Measurements from ENCODE around the gene KRTAP4-4.
A peak's percentile ranks its signal among the peaks of the same experiment; 100 is the strongest.
"Not testable (repeated sequence)": the region's sequence is repeated elsewhere in the genome, so short reads cannot be mapped to it uniquely, and the experiment has no call there.

The KRTAP4-4 gene

DNA sequence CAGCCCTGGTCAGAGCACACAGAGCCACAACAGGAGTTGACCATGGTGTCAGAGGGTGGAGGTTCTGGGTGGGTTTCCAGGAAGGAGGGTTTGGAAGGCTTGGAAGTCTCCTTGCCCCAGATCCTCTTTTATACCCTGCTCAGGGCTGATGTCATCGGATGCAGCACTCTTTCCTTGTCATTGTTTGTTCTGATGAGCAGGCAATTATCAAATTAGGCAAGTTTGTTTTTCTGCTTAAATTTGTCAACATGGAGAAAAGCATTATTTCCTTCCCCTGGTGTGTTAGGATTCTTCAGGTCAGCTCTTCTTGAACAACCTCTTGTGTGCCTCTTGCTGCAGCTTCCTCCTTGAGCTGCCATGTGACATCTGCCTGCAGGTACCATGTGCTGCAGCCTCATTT is at the start of gene KRTAP4-4:
Gene KRTAP4-4 (minus strand): TSS at position 101 of the 400 bp plus-strand sequence. CDS start 57 bp downstream, at position 44.
- no peak for DNase-seq

DNA sequence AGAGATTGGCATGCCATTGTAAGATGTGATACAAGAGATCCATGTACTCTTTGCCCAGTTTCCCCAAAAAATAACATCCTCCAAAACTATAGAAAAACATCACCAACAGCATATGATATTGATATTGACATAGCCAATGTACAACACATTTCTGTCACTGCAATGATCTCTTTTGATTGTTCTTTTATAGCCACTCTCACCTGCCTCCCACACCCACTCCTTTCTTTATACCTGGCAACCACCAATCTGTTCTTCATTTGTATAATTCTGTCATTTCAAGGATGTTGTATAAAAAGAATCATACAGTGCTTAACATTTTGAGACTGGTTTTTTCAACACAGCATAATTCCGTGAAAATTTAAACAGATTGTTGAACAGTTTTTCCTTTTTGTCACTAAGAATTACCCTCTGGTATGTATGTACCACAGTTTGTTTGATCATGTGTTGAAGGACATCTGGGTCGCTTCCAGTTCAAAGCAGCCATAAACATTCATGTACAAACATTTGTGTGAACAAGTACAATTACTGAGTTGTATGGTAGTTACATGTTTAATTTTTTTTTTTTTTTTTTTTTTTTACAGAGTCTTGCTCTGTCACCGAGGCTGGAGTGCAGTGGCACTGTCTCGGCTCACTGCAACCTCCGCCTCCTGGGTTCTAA is 39.0 kb upstream of the KRTAP4-4 start:
- no peak for DNase-seq

DNA sequence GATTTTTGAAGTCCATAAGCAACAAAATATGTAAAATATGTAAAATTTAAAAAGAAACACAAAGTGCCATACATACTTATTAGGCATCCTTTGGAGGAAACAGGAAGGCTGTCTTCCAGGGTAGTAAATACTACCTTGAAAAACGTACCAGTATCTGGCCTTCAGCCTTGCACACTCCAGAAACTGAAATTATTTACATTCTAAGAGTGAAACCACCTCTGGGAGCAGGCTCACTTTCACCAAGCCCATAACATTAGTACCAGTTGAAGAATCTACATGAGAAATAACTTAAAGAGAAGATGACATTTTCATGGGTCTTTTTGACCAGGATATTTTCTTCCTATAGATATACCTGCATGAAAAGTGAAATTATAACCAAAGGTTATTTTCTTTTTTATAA is 35.5 kb upstream of the KRTAP4-4 start:
- DNase-seq = no peak

DNA sequence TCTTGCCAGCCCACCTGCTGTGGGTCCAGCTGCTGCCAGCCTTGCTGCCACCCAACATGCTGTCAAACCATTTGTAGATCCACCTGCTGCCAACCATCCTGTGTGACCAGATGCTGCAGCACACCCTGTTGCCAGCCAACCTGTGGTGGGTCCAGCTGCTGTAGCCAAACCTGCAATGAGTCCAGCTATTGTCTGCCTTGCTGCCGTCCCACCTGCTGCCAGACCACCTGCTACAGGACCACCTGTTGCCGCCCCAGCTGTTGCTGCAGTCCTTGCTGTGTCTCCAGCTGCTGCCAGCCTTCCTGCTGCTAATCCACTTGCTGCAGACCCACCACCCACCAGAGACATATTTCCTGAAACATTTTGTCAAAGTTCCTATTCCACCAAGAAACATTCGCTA is 29.8 kb upstream of the KRTAP4-4 start:
- no peak for DNase-seq

DNA sequence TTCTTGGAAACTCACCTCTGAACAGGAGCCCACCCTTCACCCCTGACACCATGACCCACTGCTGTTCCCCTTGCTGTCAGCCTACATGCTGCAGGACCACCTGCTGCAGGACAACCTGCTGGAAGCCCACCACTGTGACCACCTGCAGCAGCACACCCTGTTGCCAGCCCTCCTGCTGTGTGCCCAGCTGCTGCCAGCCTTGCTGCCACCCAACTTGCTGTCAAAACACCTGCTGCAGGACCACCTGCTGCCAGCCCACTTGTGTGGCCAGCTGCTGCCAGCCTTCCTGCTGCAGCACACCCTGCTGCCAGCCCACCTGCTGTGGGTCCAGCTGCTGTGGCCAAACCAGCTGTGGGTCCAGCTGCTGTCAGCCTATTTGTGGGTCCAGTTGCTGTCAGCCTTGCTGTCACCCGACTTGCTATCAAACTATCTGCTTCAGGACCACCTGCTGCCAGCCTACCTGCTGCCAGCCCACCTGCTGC is 29.3 kb upstream of the KRTAP4-4 start, which contains the start of gene KRTAP9-1:
Gene KRTAP9-1 (plus strand): TSS at position 51 of the 482 bp plus-strand sequence. CDS start 0 bp downstream, at position 51.
- not testable (repeated sequence) for DNase-seq

DNA sequence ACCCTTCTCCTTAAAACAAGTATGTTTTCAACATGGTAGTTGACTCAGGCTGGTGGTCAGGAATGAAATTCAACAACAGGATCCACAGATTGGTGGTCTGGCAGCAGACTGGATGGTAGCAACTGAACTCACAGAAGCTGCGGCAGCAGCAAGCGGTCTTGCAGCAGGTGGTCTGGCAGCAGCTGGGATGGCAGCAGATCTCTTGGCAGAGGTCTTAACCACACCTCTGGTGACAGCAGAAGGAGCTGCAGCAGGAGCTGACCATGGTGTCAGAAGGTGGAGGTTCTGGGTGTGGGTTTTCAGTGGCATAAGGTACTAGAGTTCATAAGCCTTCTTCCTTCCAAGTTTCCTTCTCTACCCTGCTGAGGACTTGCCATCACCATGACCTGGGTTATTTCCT is 26.3 kb upstream of the KRTAP4-4 start:
- DNase-seq = no peak

DNA sequence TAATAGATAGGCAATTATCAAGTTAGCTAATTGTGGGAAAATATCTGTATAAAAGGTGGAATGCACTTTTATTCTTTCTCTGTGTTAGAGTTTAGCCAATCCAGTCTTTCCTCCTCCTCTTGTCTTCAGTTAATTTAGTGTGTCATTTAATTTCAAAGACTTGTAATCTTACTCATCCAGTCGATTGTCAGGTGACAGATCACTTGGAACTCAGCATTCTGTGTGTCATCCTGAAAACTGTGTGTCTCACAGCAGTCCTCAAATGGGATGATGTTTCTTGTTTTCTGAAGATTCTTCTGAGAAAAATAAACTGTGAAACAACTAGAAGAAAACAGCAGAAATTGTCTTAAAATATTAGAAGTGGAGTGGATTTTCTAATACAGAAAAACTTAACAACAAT is 24.5 kb upstream of the KRTAP4-4 start:
- no peak for DNase-seq

DNA sequence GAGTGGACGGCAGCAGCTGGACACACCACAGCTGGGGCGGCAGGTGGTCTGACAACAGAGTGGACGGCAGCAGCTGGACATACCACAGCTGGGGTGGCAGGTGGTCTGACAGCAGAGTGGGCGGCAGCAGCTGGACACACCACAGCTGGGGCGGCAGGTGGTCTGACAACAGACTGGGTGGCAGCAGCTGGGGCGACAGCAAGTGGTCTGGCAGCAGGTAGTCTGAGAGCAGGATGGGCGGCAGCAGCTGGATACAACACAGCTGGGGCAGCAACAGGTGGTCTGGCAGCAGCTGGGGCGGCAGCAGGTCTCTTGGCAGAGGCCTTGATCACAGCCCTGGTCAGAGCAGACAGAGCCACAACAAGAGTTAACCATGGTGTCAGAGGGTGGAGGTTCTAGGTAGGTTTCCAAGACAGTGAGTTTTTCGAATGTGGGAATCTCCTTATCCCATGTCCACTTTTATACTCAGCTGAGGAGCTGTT is 24.0 kb upstream of the KRTAP4-4 start, which contains the start of gene KRTAP4-1:
Gene KRTAP4-1 (minus strand): TSS at position 432 of the 482 bp plus-strand sequence. CDS start 57 bp downstream, at position 375.
- DNase-seq = no peak

DNA sequence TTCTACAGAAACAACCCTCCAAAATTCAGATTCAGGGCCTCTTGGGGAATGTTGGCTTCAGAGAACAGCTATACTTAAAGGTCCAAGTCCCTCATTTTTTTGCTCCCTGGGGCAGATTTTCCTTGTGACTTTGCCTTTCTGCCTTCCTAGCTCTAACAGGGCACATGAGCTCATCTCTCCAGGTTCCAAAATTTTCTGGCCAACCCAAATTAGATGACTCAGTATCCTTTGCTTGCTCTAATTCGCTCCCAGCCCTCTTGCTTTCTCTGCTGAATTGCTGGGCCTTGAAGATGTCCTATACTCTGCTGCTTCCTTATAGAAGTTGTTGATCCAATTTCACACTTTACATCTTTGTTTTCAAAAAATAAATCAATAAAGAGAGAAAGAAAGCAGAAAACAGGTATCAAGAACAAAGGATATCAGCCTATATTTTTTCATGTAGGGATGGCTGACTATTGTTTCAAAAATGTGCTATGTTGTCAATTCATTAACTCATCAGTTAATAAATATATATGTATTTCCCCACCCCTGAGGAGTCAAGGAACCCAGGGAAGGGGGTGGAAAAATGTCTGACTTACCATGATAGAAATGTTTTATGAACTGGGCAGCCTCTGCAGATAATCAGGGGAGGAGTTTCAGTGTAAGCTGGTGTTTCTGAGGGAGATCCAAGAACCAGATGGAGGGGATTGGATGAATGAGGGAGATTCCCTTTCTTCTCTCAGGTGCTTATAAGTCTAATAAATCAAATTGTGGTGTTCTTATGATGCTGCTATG is 18.5 kb upstream of the KRTAP4-4 start:
- DNase-seq = no peak

DNA sequence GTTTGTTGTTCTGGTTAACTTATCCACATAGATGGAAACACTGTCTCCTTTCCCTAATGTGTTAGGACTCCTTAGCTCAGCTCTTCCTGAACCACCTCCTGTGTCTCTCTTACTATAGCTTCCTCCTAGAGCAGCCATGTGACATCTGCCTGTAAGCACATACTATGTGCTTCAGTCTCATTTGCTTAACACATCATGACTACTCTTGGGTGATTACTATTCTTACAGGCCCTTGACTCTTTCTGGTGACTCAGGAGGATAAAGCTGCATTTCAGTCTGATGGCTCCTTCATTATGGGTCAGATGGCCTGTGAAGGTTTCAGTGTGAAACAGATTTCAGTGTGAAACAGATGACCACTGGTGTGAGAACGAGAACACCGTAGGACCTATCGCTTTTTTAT is 17.8 kb upstream of the KRTAP4-4 start:
- no peak for DNase-seq

DNA sequence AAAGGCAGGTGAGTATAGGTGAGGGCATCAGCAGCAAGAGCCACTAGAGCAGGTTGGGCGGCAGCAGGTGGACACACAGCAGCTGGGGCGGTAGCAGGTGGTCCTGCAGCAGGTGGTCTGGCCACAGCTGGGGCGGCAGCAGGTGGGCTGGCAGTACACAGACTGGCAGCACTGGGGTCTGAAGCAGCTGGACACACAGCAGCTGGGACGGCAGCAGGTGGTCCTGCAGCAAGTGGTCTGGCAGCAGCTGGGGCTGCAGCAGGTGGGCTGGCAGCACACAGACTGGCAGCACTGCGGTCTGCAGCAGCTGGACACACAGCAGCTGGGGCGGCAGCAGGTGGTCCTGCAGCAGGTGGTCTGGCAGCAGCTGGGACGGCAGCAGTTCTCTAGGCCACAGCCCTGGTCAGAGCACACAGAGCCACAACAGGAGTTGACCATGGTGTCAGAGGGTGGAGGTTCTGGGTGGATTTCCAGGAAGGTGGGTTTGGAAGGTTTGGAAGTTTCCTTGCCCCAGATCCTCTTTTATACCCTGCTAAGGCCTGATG is 17.3 kb upstream of the KRTAP4-4 start, which contains the start of gene KRTAP4-2:
Gene KRTAP4-2 (minus strand): TSS at position 495 of the 545 bp plus-strand sequence. CDS start 57 bp downstream, at position 438.
- no peak for DNase-seq

DNA sequence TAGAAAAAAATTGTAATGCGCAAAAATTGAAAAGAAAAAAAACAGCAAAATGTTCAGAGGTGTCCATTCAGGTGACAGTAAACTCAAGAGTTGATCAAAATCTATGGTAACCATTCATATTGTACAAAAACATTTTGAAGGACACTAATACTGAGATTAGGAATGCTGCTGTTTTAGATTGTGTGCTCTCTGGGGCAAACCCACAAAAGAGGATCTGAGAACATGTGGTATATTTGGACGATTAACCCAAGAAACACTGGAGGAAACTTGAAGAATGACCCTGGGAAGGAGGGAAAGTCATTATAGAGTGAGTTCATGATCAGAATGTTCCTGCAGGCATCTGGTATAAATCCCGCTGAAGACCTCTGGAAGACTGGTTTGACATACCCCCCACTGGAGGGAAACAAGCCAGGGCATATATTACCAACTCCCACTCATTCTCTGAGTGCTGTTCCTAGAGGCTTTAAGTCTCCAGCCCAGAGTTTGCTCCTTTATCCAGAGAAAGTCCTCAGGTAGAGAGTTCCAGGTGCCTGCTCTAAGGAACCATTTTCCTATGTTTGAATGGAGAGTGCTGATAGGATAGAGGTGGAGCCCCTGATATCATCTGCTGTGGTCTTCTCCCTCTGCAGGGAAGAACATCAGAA is 16.3 kb upstream of the KRTAP4-4 start:
- no peak for DNase-seq

DNA sequence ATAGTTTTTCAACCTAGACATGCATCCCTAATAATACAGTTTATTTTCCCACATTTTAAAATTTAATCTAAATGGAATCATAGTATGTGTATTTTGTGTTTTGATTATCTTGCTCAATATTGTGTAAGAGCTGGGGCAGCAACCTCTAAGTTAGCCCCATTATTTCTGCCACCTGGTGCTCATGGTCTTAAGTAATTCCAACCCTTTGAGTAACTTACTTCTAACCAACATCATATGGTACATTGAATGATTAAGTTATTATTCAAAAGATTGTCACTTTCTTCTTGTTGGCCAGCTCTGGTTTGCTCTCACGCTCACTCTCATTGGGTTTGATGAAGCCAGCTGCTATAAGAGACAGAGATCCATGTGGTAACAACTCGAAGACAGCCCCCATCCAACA is 11.3 kb upstream of the KRTAP4-4 start:
- DNase-seq = no peak

DNA sequence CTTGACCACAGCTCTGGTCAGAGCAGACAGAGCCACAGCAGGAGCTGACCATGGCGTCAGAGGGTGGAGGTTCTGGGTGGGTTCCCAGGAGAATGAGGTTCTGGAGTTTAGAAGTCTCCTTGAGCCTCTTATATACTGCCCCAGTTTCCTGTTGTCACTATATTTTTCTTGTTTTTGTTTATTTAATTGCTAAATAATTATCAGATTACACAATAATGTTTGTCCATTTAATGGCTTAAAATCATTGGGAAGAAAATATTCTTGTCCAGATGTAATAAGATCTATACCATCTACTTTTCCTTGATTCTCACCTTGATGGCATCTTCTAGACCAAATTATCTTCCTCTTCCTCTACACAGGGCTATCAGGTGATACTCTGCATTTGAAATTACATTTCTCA is 7.6 kb upstream of the KRTAP4-4 start, which contains the start of gene KRTAP4-3:
Gene KRTAP4-3 (minus strand): TSS at position 101 of the 400 bp plus-strand sequence. CDS start 49 bp downstream, at position 52.
- no peak for DNase-seq

DNA sequence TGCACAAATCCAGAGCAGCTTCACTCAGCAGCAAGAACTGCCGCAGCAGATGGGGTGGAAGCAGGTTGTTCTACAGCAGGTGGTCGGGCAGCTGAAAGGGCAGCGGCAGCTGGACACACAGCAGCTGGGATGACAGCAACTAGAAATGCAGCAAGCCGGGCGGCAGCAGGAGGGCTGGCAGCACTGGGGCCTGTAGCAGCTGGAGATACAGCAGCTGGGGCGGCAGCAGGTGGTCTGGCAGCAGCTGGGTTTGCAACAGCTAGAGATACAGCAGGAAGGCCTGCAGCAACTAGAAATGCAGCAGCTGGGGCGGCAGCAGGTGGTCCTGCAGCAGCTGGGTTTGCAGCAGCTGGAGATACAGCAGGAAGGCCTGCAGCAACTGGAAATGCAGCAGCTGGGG is 7.0 kb upstream of the KRTAP4-4 start:
- no peak for DNase-seq

DNA sequence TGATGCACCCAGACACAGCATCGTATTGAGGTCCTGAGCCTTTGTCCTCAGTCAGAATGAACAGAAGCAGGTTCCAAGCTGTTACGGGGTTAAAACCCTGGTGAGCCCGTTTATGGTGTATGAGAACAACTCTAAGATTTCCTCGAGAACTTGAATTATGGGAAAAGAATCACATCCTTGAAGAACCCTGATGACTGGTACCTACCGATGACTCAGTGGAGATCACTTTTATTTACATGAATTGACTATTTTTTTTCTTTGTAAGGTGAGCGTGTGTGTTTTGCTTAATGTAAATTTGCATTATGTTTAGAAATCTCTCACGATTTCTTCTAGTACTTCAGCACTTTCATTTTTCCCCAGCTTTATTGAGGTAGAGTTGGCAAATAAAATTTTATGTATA is 3.3 kb upstream of the KRTAP4-4 start:
- no peak for DNase-seq

DNA sequence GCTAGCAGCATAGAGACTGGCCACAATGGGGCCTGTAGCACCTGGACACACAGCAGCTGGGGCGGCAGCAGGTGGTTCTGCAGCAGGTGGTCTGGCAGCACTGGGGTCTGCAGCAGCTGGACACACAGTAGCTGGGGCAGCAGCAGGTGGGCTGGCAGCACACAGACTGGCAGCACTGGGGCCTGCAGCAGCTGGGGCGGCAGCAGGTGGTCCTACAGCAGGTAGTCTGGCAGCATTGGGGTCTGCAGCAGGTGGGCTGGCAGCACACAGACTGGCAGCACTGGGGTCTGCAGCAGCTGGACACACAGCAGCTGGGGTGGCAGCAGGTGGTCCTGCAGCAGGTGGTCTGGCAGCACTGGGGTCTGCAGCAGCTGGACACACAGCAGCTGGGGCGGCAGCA is 358 bp downstream of the KRTAP4-4 start:
- not testable (repeated sequence) for DNase-seq

DNA sequence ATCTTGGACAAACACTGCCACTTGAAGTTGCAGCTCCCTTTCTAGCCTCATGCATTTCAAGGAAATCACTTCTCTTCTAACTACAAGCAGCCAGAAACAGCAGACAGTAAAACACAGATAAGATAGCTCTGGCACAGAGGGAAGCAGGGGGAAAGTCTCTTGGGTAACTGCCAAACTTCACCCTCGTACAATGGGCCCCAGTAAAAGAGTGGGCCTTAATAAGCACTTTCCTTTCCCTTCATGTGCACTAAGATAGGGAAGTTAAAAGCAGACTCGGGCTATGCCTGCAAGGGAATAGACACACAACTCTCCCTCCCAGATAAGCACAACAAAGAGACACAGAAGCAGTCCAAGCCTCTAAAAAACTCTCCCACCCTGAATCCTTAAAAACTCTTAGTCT is 6.7 kb downstream of the KRTAP4-4 start:
- no peak for DNase-seq

DNA sequence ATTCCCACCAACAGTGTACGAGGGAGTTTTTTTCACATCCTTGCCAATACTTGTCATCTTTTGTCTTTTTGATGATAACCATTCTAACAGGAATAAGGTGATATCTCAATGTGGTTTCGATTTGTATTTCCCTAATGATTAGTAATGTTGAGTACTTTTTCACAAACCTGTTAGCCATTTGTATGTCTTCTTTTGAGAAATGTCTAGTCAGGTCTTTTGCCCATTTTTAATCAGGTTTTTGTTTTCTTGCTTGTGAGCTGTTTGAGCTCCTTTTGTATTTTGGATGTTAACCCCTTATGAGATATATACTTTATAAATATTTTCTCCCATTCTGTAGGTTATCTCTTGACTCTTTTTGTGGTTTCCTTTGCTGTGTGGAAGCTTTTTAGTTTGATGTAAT is 9.0 kb downstream of the KRTAP4-4 start:
- DNase-seq = no peak

DNA sequence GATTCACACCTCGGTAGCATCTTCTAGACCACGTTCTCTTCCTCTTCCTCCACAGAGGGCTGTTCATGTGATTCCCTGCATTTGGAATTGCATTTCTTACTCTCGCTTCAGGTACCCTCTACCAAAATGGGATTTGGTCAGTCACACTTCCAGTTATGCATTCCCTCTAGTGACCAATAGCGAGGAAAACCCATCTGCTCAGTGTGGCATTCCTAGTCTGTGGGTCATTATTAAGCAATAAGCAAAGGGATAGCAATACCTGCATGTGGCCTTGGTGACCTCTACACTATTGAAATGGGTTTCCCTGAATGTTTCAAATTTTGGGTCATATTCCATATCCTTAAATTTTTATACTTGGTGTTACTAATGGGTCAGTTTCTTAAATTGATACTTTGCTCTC is 10.5 kb downstream of the KRTAP4-4 start:
- DNase-seq = no peak

DNA sequence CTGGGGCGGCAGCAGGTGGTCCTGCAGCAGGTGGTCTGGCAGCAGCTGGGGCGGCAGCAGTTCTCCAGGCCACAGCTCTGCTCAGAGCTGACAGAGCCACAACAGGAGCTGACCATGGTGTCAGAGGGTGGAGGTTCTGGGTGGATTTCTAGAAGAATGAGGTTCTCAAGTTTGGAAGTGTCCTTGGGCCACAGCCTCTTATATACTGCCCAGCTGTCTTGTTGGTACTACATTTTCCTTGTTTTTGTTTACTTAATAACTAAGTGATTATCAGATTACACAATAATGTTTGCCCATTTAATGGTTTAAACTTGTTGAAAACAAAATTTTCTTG is 10.9 kb downstream of the KRTAP4-4 start, which contains the start of gene KRTAP4-5:
Gene KRTAP4-5 (minus strand): TSS at position 174 of the 334 bp plus-strand sequence. CDS start 58 bp downstream, at position 116.
- DNase-seq = no peak

DNA sequence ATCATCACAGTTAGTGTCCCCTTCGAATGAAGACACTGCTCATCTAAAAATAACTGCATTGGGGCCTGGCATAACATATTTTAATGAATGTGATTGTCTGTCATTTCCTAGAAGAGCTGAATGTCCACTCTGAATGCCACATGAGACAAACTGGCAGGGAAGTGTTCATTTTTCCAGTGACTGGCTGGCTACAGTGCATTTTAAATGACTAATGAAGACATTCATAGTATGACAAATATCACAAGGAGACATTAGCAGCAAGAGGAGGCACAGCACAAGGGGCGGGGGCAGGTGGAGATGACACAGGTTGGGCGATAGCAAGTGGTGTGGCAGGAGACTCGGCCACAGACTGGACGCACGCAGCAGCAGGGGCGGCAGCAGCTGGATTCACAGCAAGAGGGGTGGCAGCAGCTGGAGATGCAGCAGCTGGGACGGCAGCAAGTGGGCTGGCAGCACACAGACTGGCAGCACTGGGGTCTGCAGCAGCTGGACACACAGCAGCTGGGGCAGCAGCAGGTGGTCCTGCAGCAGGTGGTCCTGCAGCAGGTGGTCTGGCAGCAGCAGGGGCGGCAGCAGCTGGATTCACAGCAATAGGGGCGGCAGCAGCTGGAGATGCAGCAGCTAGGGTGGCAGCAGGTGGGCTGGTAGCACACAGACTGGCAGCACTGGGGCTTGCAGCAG is 11.4 kb downstream of the KRTAP4-4 start:
- peak; percentile 18 for DNase-seq

Measured in retina (tissue), 1 donor.